Keratinocyte (primary cell): ENCODE results near the gene SP140. TPM values are rescaled to one million over a fixed set of nuclear protein-coding genes. Genes with fewer than 3 reads are reported as not detected.
"Not testable (repeated sequence)": the region's sequence is repeated elsewhere in the genome, so short reads cannot be mapped to it uniquely, and the experiment has no call there.

Experiments
- DNase-seq: peaks from one replicate; pipeline ENCODE4 v3.0.0-alpha.2; 2011; ENCODE audit warnings: low read depth, missing footprints, low spot score
- FAIRE-seq: peaks from 2 replicates; lab custom pipeline; 2011; peaks lifted over from hg19 to GRCh38; lab: Jason Lieb, UNC
- H2AFZ ChIP-seq: 2 replicates; pipeline ENCODE4 v1.6.0; 2012; ENCODE audit warnings: low read length, control low read depth, inconsistent platforms; ENCODE audit not compliant: control insufficient read depth
- H3K27ac ChIP-seq: 2 replicates; pipeline ENCODE4 v1.5.1; 2011; ENCODE audit warnings: low read length; ENCODE audit not compliant: control insufficient read depth, insufficient read depth
- H3K27me3 ChIP-seq: 3 replicates; pipeline ENCODE4 v1.6.0; 2011; ENCODE audit warnings: low read length; ENCODE audit not compliant: control insufficient read depth, insufficient read depth; ENCODE audit errors: extremely low read depth
- H3K36me3 ChIP-seq, 2 experiments: 2 replicates in 1 of 2; 3 replicates in 1 of 2; pipeline ENCODE4 v1.5.1; 2011; ENCODE audit warnings: low read length in 2 of 2, mild to moderate bottlenecking in 1 of 2; ENCODE audit not compliant: control insufficient read depth in 2 of 2, insufficient read depth in 2 of 2; ENCODE audit errors: extremely low read depth in 1 of 2
- H3K4me1 ChIP-seq: 3 replicates; pipeline ENCODE4 v1.5.1; 2011; ENCODE audit warnings: low read length; ENCODE audit not compliant: control insufficient read depth, insufficient read depth; ENCODE audit errors: extremely low read depth
- H3K4me2 ChIP-seq: 3 replicates; pipeline ENCODE4 v1.6.0; 2011; ENCODE audit warnings: low read depth, low read length; ENCODE audit not compliant: control insufficient read depth, insufficient read depth; ENCODE audit errors: extremely low read depth
- H3K4me3 ChIP-seq, 3 experiments: fragments of 200-600 bp in 1 of 3; sonication (generic) in 1 of 3; 2 replicates in 2 of 3; 3 replicates in 1 of 3; pipeline ENCODE4 v1.5.1; 2011 to 2016; ENCODE audit warnings: low read length in 3 of 3, mild to moderate bottlenecking in 3 of 3, control low read depth in 2 of 3, inconsistent platforms in 1 of 3, low read depth in 1 of 3, mixed read lengths in 1 of 3, mixed run types in 1 of 3, moderate library complexity in 1 of 3; ENCODE audit not compliant: control insufficient read depth in 2 of 3, insufficient read depth in 2 of 3; ENCODE audit errors: extremely low read depth in 1 of 3
- H3K79me2 ChIP-seq: 2 replicates; pipeline ENCODE4 v1.6.0; 2012; ENCODE audit warnings: low read length; ENCODE audit not compliant: control insufficient read depth, insufficient read depth
- H3K9ac ChIP-seq: 3 replicates; pipeline ENCODE4 v1.6.0; 2011; ENCODE audit warnings: low read length; ENCODE audit not compliant: control insufficient read depth, insufficient read depth; ENCODE audit errors: extremely low read depth
- H3K9me1 ChIP-seq: 3 replicates; pipeline ENCODE4 v1.6.0; 2011; ENCODE audit warnings: low read length; ENCODE audit not compliant: control insufficient read depth, insufficient read depth; ENCODE audit errors: extremely low read depth
- H3K9me3 ChIP-seq: 2 replicates; pipeline ENCODE4 v1.5.1; 2012; ENCODE audit warnings: low read depth, low read length; ENCODE audit not compliant: control insufficient read depth
- H4K20me1 ChIP-seq: 3 replicates; pipeline ENCODE4 v1.6.0; 2011; ENCODE audit warnings: low read length; ENCODE audit not compliant: control insufficient read depth, insufficient read depth; ENCODE audit errors: extremely low read depth
- EZH2 ChIP-seq: IDR thresholded peaks from one replicate; pipeline ENCODE4 v1.6.1; 2012; ENCODE audit warnings: inconsistent platforms, mild to moderate bottlenecking, low read length, moderate library complexity
- dilution Hi-C: fragments of 300-500 bp; cut with MboI; formaldehyde crosslinking; loops from one replicate; pipeline ENCODE4 v1.7.0; 2020; ENCODE audit warnings: low sequenced_read_pairs; ENCODE audit not compliant: extremely low pct_ligation_motif_present
- polyA plus RNA-seq, 5 experiments: library from polyadenylated mRNA; depleted of rRNA in 3 of 5; stranded (reverse) in 3 of 5; stranded (forward) in 1 of 5; unstranded in 1 of 5; fragments of >200 nt; gene quantifications; 1 replicate in 1 of 5; 2 replicates in 3 of 5; 3 replicates in 1 of 5; pipeline versions ENCODE4 v1.2.1 to v1.2.3, GENCODE V29; 2011 to 2012; ENCODE audit warnings: missing spikeins in 2 of 5, low read depth in 1 of 5, low replicate concordance in 1 of 5
- TF ChIP-seq, protein P1 (sequence below), 3 experiments: IDR thresholded peaks in 1 of 3; conservative IDR thresholded peaks in 1 of 3; optimal IDR thresholded peaks in 1 of 3; 2 replicates in 2 of 3; 3 replicates in 1 of 3; pipeline versions ENCODE3 to v1.5.1; 2011; ENCODE audit warnings: low read length in 3 of 3, mild to moderate bottlenecking in 3 of 3, moderate library complexity in 2 of 3, control low read depth in 1 of 3, inconsistent platforms in 1 of 3; ENCODE audit not compliant: insufficient read depth in 2 of 3; ENCODE audit errors: extremely low read depth in 1 of 3

The SP140 gene
- polyA plus RNA-seq, 1 donor (not counting 4 experiments of a cell fraction or from before 2014, with no cell fraction given): 1.2 TPM

DNA sequence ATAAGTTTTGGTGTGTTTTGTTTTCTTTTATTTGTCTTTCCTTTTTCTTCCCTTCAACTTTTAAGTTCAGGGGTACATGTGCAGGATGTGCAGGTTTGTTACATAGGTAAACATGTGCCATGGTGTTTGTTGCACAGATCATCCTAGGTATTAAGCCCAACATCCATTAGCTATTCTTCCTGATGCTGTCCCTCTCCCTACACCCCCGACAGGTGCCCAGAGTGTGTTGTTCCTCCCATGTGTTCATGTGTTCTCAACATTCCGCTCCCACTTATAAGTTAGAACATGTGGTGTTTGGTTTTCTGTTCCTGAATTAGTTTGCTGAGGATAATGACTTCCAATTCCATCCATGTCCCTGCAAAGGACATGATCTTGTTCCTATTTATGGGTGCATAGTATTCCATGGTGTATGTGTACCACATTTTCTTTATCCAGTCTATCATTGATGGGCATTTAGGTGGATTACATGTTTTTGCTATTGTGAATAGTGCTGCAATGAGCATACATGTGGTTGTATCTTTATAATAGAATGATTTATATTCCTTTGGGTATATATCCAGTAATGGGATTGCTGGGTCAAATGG, 117.6 kb downstream of the SP140 start:
- H3K4me3 ChIP-seq, H2AFZ ChIP-seq, DNase-seq, H3K9me1 ChIP-seq, H3K79me2 ChIP-seq, H3K27ac ChIP-seq, FAIRE-seq, H3K9ac ChIP-seq, H3K4me2 ChIP-seq, dilution Hi-C loops, H4K20me1 ChIP-seq, H3K9me3 ChIP-seq, H3K36me3 ChIP-seq, H3K4me1 ChIP-seq, H3K27me3 ChIP-seq: not testable (repeated sequence)

DNA sequence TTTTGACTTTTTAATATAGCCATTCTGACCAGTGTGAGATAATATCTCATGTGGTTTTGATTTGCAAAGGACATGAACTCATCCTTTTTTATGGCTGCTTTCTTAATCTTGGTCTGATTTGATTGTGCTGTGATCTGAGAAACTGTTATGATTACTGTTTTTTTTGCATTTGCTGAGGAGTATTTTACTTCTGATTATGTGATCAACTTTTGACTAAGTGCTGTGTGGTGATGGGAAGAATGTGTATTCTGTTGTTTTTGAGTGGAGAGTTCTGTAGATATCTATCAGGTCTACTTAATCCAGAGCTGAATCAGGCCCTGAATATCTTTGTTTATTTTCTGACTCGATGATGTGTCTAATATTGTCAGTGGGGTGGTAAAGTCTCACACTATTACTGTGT, 118.2 kb downstream of the SP140 start:
- Histone ChIP-seq H3K9ac (no peak overlapping the region), H2AFZ (no peak overlapping the region), H3K27ac (no peak overlapping the region), H3K36me3 (no peaks in the 10 kb centered on the region), H3K79me2 (no peaks in the 10 kb centered on the region), H3K4me2 (no peak overlapping the region), H3K4me1 (peaks cover 6% of the 10 kb centered on the region), H3K9me1 (no peaks in the 10 kb centered on the region), H4K20me1 (no peaks in the 10 kb centered on the region), H3K4me3 (no peak overlapping the region), H3K9me3 (no peaks in the 10 kb centered on the region), H3K27me3 (no peaks in the 10 kb centered on the region)
- no peak for FAIRE-seq
- no peak for DNase-seq
- no peak for TF ChIP-seq EZH2
- TF ChIP-seq, protein P1, sequence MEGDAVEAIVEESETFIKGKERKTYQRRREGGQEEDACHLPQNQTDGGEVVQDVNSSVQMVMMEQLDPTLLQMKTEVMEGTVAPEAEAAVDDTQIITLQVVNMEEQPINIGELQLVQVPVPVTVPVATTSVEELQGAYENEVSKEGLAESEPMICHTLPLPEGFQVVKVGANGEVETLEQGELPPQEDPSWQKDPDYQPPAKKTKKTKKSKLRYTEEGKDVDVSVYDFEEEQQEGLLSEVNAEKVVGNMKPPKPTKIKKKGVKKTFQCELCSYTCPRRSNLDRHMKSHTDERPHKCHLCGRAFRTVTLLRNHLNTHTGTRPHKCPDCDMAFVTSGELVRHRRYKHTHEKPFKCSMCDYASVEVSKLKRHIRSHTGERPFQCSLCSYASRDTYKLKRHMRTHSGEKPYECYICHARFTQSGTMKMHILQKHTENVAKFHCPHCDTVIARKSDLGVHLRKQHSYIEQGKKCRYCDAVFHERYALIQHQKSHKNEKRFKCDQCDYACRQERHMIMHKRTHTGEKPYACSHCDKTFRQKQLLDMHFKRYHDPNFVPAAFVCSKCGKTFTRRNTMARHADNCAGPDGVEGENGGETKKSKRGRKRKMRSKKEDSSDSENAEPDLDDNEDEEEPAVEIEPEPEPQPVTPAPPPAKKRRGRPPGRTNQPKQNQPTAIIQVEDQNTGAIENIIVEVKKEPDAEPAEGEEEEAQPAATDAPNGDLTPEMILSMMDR (optimal IDR thresholded peaks at IDR 0.05 in 1 of 3, IDR thresholded peaks at IDR 0.05 in 1 of 3, conservative IDR thresholded peaks at IDR 0.05 in 1 of 3; ENCODE audit: extremely low read depth in 1 of 3, insufficient read depth in 2 of 3, low read length in 3 of 3): no peak
- dilution Hi-C loops: no loop called here

DNA sequence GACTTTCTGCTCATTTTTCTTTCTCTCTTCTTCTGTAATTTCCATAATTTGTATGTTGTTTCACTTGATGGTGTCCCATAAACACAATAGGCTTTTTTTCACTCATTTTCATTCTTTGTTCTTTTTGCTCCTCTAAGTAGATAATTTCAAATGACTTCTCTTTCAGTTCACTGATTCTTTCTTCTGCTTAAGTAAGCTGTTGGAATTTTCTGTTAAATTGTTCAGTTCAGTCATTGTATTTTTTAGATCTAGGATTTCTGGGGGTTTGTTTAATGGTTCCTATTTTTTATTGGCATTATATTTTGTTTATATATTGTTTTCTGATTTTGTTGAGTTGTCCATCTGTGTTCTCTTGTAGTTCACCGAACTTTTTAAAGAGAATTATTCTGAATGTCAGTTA, 120.9 kb downstream of the SP140 start:
- dilution Hi-C loops: no loop called here
- H3K27me3 ChIP-seq: no peaks in the 10 kb centered on the region
- H3K9me1 ChIP-seq: no peaks in the 10 kb centered on the region
- no peak overlapping the region for H3K27ac ChIP-seq
- no peak overlapping the region for H3K9ac ChIP-seq
- H4K20me1 ChIP-seq: no peaks in the 10 kb centered on the region
- DNase-seq (no peak), FAIRE-seq (no peak)
- TF ChIP-seq EZH2: no peak
- TF ChIP-seq, protein P1 (optimal IDR thresholded peaks at IDR 0.05 in 1 of 3, IDR thresholded peaks at IDR 0.05 in 1 of 3, conservative IDR thresholded peaks at IDR 0.05 in 1 of 3; ENCODE audit: extremely low read depth in 1 of 3, insufficient read depth in 2 of 3, low read length in 3 of 3): no peak
- no peak overlapping the region for H3K4me3 ChIP-seq
- peaks cover 6% of the 10 kb centered on the region for H3K4me1 ChIP-seq
- no peak overlapping the region for H2AFZ ChIP-seq
- no peaks in the 10 kb centered on the region for H3K9me3 ChIP-seq
- no peaks in the 10 kb centered on the region for H3K79me2 ChIP-seq
- no peaks in the 10 kb centered on the region for H3K36me3 ChIP-seq
- no peak overlapping the region for H3K4me2 ChIP-seq
